SU-DHL-6 (cell line): ENCODE measurements around the gene ACP4.
"Not testable (repeated sequence)": the region's sequence is repeated elsewhere in the genome, so short reads cannot be mapped to it uniquely, and the experiment has no call there.

Source experiments
- H2AFZ ChIP-seq: fragments of 200-600 bp; sonication (generic); 2 replicates; pipeline ENCODE4 v1.6.1; 2014; ENCODE audit warnings: low read depth, mild to moderate bottlenecking, moderate library complexity, mixed read lengths, antibody characterized with exemption, low read length; ENCODE audit not compliant: severe bottlenecking
- H3F3A ChIP-seq: fragments of 200-600 bp; shearing (Covaris generic); 2 replicates; pipeline ENCODE4 v1.6.0; 2016; ENCODE audit warnings: antibody characterized with exemption, mild to moderate bottlenecking; ENCODE audit not compliant: insufficient read depth
- H3K27ac ChIP-seq: fragments of 200-600 bp; sonication (generic); 2 replicates; pipeline ENCODE4 v1.5.1; 2016; ENCODE audit warnings: low read depth, mild to moderate bottlenecking, low read length, moderate library complexity, mixed read lengths
- H3K27me3 ChIP-seq: fragments of 200-600 bp; sonication (generic), shearing (Covaris generic); 2 replicates; pipeline ENCODE4 v1.6.0; 2014; ENCODE audit warnings: mild to moderate bottlenecking, low read length
- H3K36me3 ChIP-seq: fragments of 200-600 bp; sonication (generic); 2 replicates; pipeline ENCODE4 v1.6.1; 2014; ENCODE audit warnings: mild to moderate bottlenecking, low read length, mixed read lengths
- H3K4me2 ChIP-seq: fragments of 300-600, 200-600 bp; shearing (Covaris generic), sonication (generic); 2 replicates; pipeline ENCODE4 v1.6.0; 2014; ENCODE audit warnings: low read length, low read depth, mild to moderate bottlenecking; ENCODE audit not compliant: poor library complexity, severe bottlenecking
- H3K4me3 ChIP-seq: fragments of 200-600 bp; sonication (generic); 2 replicates; pipeline ENCODE4 v1.5.1; 2014; ENCODE audit warnings: antibody characterized with exemption, low read length, mild to moderate bottlenecking, mixed read lengths; ENCODE audit not compliant: insufficient read depth, poor library complexity, severe bottlenecking
- H3K79me2 ChIP-seq: fragments of 200-600 bp; sonication (generic); 2 replicates; pipeline ENCODE4 v1.6.1; 2014; ENCODE audit warnings: mild to moderate bottlenecking, low read length, moderate library complexity; ENCODE audit not compliant: insufficient read depth
- H3K9ac ChIP-seq: fragments of 200-600 bp; sonication (generic); 2 replicates; pipeline ENCODE4 v1.7.0; 2014; ENCODE audit warnings: mild to moderate bottlenecking, low read length
- H3K9me2 ChIP-seq: fragments of 200-600 bp; sonication (generic); replicated peaks from 2 replicates; pipeline ENCODE4 v1.6.1; 2014; ENCODE audit warnings: low read length; ENCODE audit not compliant: insufficient read depth
- H3K9me3 ChIP-seq: fragments of 200-600 bp; sonication (generic); 2 replicates; pipeline ENCODE4 v1.6.1; 2014; ENCODE audit warnings: low read length, mixed read lengths; ENCODE audit not compliant: insufficient read depth
- H4K20me1 ChIP-seq: fragments of 200-600 bp; sonication (generic); 2 replicates; pipeline ENCODE4 v1.6.1; 2014; ENCODE audit warnings: low read depth, mild to moderate bottlenecking, antibody characterized with exemption, low read length, moderate library complexity, mixed read lengths
- CTCF ChIP-seq: fragments of 200-600 bp; sonication (generic); IDR thresholded peaks from one replicate; pipeline ENCODE4 v1.5.1; 2017; ENCODE audit warnings: antibody characterized with exemption, mild to moderate bottlenecking, low read length, moderate library complexity; ENCODE audit not compliant: insufficient read depth, poor library complexity, severe bottlenecking
- EZH2phosphoT487 ChIP-seq: fragments of 200-600 bp; sonication (generic), shearing (Covaris generic); conservative IDR thresholded peaks from 2 replicates; pipeline ENCODE4 v1.6.1; 2018; ENCODE audit warnings: mild to moderate bottlenecking, antibody characterized with exemption, low read length, moderate library complexity, mixed read lengths

Gene ACP4

GRCh38 chr19:50753879-50754278 lies 36.3 kb upstream of the ACP4 start:
- no peaks in the 10 kb centered on the region for H3K79me2 ChIP-seq
- no peaks in the 10 kb centered on the region for H3K36me3 ChIP-seq
- no peak overlapping the region for H2AFZ ChIP-seq
- TF ChIP-seq EZH2phosphoT487 (no peak), CTCF (no peak)
- no peaks in the 10 kb centered on the region for H4K20me1 ChIP-seq
- no peaks in the 10 kb centered on the region for H3K27me3 ChIP-seq
- no peak overlapping the region for H3K27ac ChIP-seq
- no peaks in the 10 kb centered on the region for H3F3A ChIP-seq
- no peak overlapping the region for H3K4me2 ChIP-seq
- H3K9ac ChIP-seq: no peak overlapping the region
- no peaks in the 10 kb centered on the region for H3K9me3 ChIP-seq
- no peak overlapping the region for H3K4me3 ChIP-seq
- H3K9me2 ChIP-seq: no peaks in the 10 kb centered on the region

GRCh38 chr19:50756244-50756643 lies 34.0 kb upstream of the ACP4 start:
- not testable (repeated sequence) for H3K9me2 ChIP-seq, H3K79me2 ChIP-seq, H3K4me2 ChIP-seq, H3K4me3 ChIP-seq, H3K27me3 ChIP-seq, H3K9me3 ChIP-seq, H3K36me3 ChIP-seq, H3F3A ChIP-seq, H4K20me1 ChIP-seq, H3K27ac ChIP-seq, H2AFZ ChIP-seq, H3K9ac ChIP-seq

GRCh38 chr19:50757624-50758023 lies 32.6 kb upstream of the ACP4 start:
- not testable (repeated sequence) for H3K4me3 ChIP-seq

GRCh38 chr19:50759076-50759475 lies 31.1 kb upstream of the ACP4 start:
- not testable (repeated sequence) for H4K20me1 ChIP-seq, H3K36me3 ChIP-seq, H3K4me2 ChIP-seq, H3K27me3 ChIP-seq, H3F3A ChIP-seq, H3K9ac ChIP-seq, H3K79me2 ChIP-seq, H3K9me2 ChIP-seq, H3K9me3 ChIP-seq, H2AFZ ChIP-seq, H3K27ac ChIP-seq, H3K4me3 ChIP-seq

More at GRCh38 chr19:50757624-50758023, 32.6 kb upstream of the ACP4 start:
- not testable (repeated sequence) for H3K9ac ChIP-seq, H3K27ac ChIP-seq, H2AFZ ChIP-seq, H3K9me2 ChIP-seq, H3K9me3 ChIP-seq, H3K36me3 ChIP-seq, H4K20me1 ChIP-seq, H3K4me2 ChIP-seq, H3F3A ChIP-seq, H3K27me3 ChIP-seq, H3K79me2 ChIP-seq

- Histone ChIP-seq H4K20me1 (no peaks in the 10 kb centered on the region), H3K9me3 (peaks cover 6% of the 10 kb centered on the region; the same call in 1 of the 2 replicates), H3F3A (no peaks in the 10 kb centered on the region), H2AFZ (peak overlapping the region; percentile 48), H3K4me3 (no peak overlapping the region), H3K4me2 (no peak overlapping the region), H3K27me3 (no peaks in the 10 kb centered on the region), H3K9me2 (no peaks in the 10 kb centered on the region), H3K36me3 (no peaks in the 10 kb centered on the region), H3K27ac (no peak overlapping the region), H3K79me2 (no peaks in the 10 kb centered on the region), H3K9ac (no peak overlapping the region)
- no peak for TF ChIP-seq EZH2phosphoT487
- TF ChIP-seq CTCF: no peak
Measured at GRCh38 chr19:50759886-50760285, 30.3 kb upstream of the ACP4 start.

GRCh38 chr19:50761501-50761900 lies 28.7 kb upstream of the ACP4 start:
- H3K9ac ChIP-seq, H3K9me3 ChIP-seq, H2AFZ ChIP-seq, H3K4me2 ChIP-seq, H3K27me3 ChIP-seq, H3K27ac ChIP-seq, H3K79me2 ChIP-seq, H3F3A ChIP-seq, H3K36me3 ChIP-seq, H3K4me3 ChIP-seq, H4K20me1 ChIP-seq, H3K9me2 ChIP-seq: not testable (repeated sequence)

- not testable (repeated sequence) for H4K20me1 ChIP-seq, H3K79me2 ChIP-seq, H3K27me3 ChIP-seq, H3K9ac ChIP-seq, H3F3A ChIP-seq, H3K27ac ChIP-seq, H3K4me3 ChIP-seq, H2AFZ ChIP-seq, H3K4me2 ChIP-seq, H3K36me3 ChIP-seq, H3K9me3 ChIP-seq, H3K9me2 ChIP-seq
Measured at GRCh38 chr19:50763521-50763920, 26.7 kb upstream of the ACP4 start.
